ENCODE measurements around the gene AKAP10. TPM values are rescaled to one million over a fixed set of nuclear protein-coding genes. Genes with fewer than 3 reads are reported as not detected.
"Not testable (repeated sequence)": the region's sequence is repeated elsewhere in the genome, so short reads cannot be mapped to it uniquely, and the experiment has no call there.

Gene AKAP10
- total RNA-seq, 2 donors from 2014 or later = 15.4 to 22.7 TPM

DNA sequence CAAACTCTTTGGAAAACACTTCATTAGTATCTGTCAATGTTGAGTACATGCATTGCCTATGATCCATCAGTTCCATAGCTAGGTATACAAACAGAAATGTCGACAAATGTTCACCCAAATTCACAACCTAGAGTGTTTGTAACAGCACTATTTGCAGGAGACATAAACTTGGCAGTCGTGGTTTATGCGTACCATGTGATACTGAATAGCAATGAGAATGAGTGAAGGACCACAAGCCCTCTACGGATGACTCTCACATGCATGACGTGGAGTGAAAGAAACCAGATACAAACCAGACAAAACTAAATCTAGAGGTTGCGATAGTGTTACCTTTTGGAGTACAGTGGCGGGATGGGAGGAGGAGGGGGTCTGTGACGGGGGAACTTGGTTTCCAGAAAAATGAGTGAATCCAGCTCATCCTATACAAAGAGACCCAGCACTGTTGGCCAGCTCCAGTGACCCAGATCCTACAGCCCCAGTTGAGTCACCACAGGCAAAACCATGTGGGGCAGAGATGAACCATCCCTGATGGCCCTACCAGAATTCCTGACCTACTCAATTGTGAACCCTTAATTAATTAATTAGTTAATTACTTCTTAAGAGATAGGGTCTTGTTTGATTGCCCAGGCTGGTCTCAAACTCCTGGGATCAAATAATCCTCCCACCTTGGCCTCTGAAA is 94.0 kb downstream of the AKAP10 start:
- ATAC-seq = no peak
- intact Hi-C loops (cut with DNase I) = no loop called here

DNA sequence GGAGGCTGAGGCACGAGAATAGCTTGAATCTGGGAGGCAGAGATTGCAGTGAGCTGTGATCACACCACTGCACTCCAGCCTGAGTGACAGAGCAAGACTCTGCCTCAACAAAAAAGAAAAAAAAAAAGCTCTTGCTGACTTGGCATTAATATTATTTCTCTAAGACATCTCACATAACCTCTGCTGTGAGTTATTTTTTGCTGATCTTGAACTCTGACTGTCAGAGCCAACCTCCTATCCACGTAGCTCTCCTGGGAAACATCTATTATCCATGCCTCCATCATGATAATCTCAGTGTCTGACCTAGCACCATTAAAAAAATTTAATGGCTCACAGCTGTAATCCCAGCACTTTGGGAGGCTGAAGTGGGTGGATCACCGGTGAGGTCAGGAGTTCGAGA is 97.2 kb downstream of the AKAP10 start:
- DNase-seq = no peak
- no peak for ATAC-seq
- intact Hi-C loops (cut with DNase I) = no loop called here

More for the DNA sequence above, 94.0 kb downstream of the AKAP10 start:
- DNase-seq = no peak

DNA sequence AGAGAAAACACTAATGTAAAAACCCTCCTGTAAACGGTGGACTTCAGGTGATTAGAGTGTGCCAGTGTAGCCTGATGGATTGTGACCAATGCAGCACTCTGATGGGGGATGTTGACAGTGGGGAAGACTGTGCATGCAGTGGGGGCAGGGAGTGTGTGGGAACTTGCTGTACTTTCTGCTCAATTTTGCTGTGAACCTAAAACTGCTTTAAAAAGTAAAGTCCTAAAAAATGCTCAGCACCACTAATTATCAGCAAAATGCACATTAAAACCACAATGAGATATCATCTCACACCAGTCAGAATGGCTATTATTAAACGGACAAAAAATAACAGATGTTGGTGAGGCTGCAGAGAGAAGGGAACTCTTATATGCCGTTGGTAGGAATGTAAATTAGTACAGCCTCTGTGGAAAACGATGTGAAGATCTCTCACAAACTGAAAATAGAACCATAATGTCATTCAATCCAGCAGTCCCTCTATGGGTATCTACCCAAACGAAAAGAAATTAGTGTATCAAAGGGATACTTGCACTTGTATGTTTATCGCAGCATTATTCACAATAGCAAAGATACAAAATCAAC is 100.2 kb downstream of the AKAP10 start:
- intact Hi-C loops (cut with DNase I) = no loop called here
- DNase-seq (no peak), ATAC-seq (no peak)

DNA sequence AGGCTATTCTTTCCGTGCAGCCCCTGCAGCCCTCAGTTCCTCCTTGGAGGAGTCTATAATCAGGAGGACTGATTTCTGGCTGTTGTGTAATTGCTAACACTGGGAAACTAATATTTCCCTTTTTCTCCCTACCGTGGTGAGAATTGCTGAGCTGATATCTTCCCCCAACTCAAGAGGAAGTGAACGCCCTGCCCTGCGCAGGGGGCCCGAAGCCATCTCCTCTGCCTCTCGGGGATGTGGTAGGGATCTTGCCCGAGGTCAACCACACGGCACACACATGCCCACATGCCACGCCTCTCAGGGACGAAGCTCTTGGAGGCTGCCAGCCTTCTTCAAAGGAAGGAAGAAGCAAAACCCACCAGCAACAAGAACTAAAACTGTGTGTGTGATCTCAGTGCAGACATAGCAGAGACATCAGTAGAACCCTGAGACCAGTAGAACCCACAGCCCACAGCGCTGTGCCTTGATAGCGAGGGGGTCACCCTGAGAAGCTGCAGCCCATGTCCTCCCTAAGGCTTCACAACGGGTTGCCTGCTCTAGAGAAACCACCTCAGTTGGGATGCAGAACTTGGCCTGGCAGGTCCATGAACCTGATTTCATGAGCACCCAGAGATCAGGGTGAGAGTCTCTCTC is 101.0 kb downstream of the AKAP10 start:
- peak; percentile 78 to 93 for ATAC-seq
- peak; percentile 56 for DNase-seq
- intact Hi-C loops (cut with DNase I) = no loop called here

GRCh38 chr17:19874256-19874655 is 103.4 kb downstream of the AKAP10 start:
- ATAC-seq = no peak
- intact Hi-C loops (cut with DNase I) = no loop called here
- DNase-seq = no peak

GRCh38 chr17:19873346-19873745 is 104.3 kb downstream of the AKAP10 start:
- ATAC-seq (no peak), DNase-seq (no peak)
- intact Hi-C loops (cut with DNase I) = no loop called here

GRCh38 chr17:19868079-19868395 is 109.6 kb downstream of the AKAP10 start:
- intact Hi-C loops (cut with DNase I) = no loop called here
- DNase-seq = no peak
- peak in 1 of 2 donors; percentile 32 for ATAC-seq

DNA sequence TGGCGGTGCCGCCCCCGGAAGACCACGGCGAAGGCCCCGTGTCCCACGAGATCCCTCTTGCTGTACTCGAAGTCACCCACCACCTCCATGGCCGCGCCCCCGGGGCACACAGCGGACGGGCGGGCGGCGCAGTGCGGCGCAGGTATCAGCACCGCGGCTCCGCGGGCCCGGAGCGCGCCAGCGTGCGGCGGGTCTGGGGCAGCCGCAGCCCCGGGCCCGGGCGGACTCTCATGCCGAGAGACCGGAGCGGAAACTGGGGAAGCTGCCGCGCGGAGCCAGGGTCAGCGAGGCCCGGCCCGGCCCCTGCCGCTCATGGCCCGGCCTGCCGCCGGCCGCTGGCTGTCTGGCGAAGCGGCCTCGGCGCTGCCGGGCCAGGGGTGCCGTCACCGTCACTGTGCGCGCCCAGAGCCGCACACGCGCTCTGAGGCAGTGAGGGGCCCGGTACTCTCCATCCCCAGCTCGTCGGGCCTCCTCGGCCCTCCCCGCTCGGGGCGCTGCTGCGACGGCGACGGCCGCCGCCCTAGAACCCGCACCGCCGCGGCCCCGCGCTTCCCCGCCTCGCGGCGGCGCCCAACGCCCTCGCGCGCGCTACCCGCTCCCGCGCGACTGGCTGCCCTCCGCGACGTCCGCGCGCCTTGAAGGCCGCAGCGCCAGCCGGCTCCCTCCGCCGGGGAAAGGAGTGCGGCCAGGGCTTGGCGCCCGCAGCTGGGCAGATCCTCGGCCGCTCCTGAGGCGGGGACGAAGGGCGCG is 110.1 kb downstream of the AKAP10 start, which contains the start of gene ULK2:
ULK2 (minus strand) TSS at position 608 of the 750 bp plus-strand sequence; CDS start at position 89, 519 bp downstream.
- intact Hi-C loops (cut with DNase I) = no loop called here
- DNase-seq = peak; percentile 69
- peak; percentile 83 to 92 for ATAC-seq

GRCh38 chr17:19867079-19867328 is 110.6 kb downstream of the AKAP10 start:
- peak; percentile 65 to 84 for ATAC-seq
- intact Hi-C loops (cut with DNase I) = no loop called here
- peak; percentile 75 for DNase-seq

DNA sequence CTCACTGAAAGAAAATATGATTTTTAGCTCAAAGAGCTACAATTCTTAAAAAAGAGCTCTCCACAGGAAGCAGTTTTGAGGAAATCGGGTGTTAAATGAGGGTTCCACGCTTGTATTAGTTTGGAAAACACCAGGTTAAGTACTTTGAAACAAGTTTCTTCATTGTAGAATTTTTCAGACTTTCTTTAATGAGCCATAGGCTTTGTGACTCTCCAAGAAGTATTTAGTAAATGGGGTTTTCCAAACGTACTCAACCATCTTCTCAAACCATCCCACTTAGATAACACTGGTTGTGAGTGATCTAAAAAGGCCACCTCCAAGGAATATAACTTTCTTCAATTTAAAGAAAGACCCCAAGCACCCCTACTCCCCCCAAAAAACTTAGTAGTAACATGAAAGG is 112.6 kb downstream of the AKAP10 start:
- intact Hi-C loops (cut with DNase I) = no loop called here
- DNase-seq (no peak), ATAC-seq (no peak)

GRCh38 chr17:19860647-19861177 is 116.9 kb downstream of the AKAP10 start:
- DNase-seq; intact Hi-C loops (cut with DNase I); ATAC-seq: not testable (repeated sequence)

DNA sequence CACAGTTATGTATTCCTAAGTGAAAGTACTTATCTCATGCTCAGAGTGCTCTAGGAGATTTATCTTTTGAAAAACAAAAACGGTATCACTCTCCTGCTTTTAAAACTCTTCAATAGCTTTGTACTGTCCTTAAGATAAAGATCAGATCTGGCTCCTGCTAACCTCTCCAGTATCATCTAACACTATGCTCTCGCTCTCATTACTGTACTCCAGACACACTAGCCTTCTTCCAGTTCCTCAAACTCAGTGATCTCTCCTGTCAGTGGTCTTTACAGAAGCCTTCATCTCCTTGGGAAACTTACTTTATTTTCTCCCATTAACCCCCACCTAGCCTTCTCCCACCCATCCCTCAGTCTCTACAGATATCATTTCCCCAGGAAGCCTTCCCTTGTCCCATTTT is 120.0 kb downstream of the AKAP10 start:
- no peak for DNase-seq
- intact Hi-C loops (cut with DNase I) = no loop called here
- no peak for ATAC-seq

Other genes with a start within 250 kb of the AKAP10 start
- under 1 TPM; 0.21 to 0.32 TPM for gene ALDH3A1, start 229.5 kb downstream of the AKAP10 start, total RNA-seq
- gene ULK2, start 109.9 kb downstream of the AKAP10 start, total RNA-seq = 10 to 100 TPM; 14.2 to 14.6 TPM
- 10 to 100 TPM; 12.6 to 14.2 TPM for gene SPECC1, start 31.5 kb upstream of the AKAP10 start, total RNA-seq

Measured in left cardiac atrium (tissue), 4 donors.